CD4-positive, CD25-positive, alpha-beta regulatory T cell (primary cell): ENCODE measurements around the gene PSMF1. TPM values are rescaled to one million over a fixed set of nuclear protein-coding genes. Genes with fewer than 3 reads are reported as not detected.
A peak's percentile ranks its signal among the peaks of the same experiment; 100 is the strongest.

Experiments
- ATAC-seq, 2 donors: fragments of 150-1000 bp; cut with Tn5 transposase; one replicate each; pipeline ENCODE4 v1.10.0; 2021; ENCODE audit warnings: low read depth in 2 of 2, moderate number of reproducible peaks in 2 of 2, moderate library complexity in 1 of 2
- DNase-seq, 3 donors: peaks; one replicate each; pipeline versions ENCODE4 v3.0.0 to v3.0.0-alpha.2; 2012 to 2022; ENCODE audit warnings: mixed read lengths in 1 of 3
- H3K27ac ChIP-seq: one replicate; pipeline ENCODE4 v1.7.0; 2013; ENCODE audit warnings: mild to moderate bottlenecking, low read length; ENCODE audit not compliant: insufficient read depth, poor library complexity, severe bottlenecking
- H3K27me3 ChIP-seq: one replicate; pipeline ENCODE4 v1.7.0; 2013; ENCODE audit warnings: low read length; ENCODE audit not compliant: control insufficient read depth, insufficient read depth
- H3K36me3 ChIP-seq: one replicate; pipeline ENCODE4 v1.7.0; 2013; ENCODE audit warnings: mild to moderate bottlenecking, low read length, moderate library complexity; ENCODE audit not compliant: control insufficient read depth, insufficient read depth
- H3K4me1 ChIP-seq: 2 replicates; pipeline ENCODE4 v1.7.0; 2013; ENCODE audit warnings: mild to moderate bottlenecking, low read length; ENCODE audit not compliant: insufficient read depth, control insufficient read depth, poor library complexity, severe bottlenecking
- H3K4me3 ChIP-seq: one replicate; pipeline ENCODE4 v1.7.0; 2013; ENCODE audit warnings: low read depth, mild to moderate bottlenecking, low read length, moderate library complexity
- H3K9me3 ChIP-seq, 2 experiments: 1 replicate in 1 of 2; 2 replicates in 1 of 2; pipeline ENCODE4 v1.7.0; 2013; ENCODE audit warnings: low read length in 2 of 2, mild to moderate bottlenecking in 1 of 2, moderate library complexity in 1 of 2; ENCODE audit not compliant: control insufficient read depth in 2 of 2
- H3K27ac Mint-ChIP-seq, 3 donors: one replicate each; pipeline ENCODE4 v1.8.0; 2020 to 2022; ENCODE audit warnings: mild to moderate bottlenecking in 3 of 3, mixed read lengths in 3 of 3, moderate library complexity in 2 of 3
- H3K27me3 Mint-ChIP-seq: one replicate; pipeline ENCODE4 v1.8.0; 2022; ENCODE audit warnings: mild to moderate bottlenecking, mixed read lengths
- H3K36me3 Mint-ChIP-seq: one replicate; pipeline ENCODE4 v1.8.0; 2020; ENCODE audit warnings: mixed read lengths
- H3K4me1 Mint-ChIP-seq, 4 donors: one replicate each; pipeline ENCODE4 v1.8.0; 2020 to 2022; ENCODE audit warnings: mixed read lengths in 4 of 4, mild to moderate bottlenecking in 1 of 4
- H3K4me3 Mint-ChIP-seq, 4 donors: one replicate each; pipeline ENCODE4 v1.8.0; 2020 to 2022; ENCODE audit warnings: mild to moderate bottlenecking in 4 of 4, mixed read lengths in 4 of 4, moderate library complexity in 3 of 4
- H3K9me3 Mint-ChIP-seq, 7 donors: one replicate each; pipeline ENCODE4 v1.8.0; 2020 to 2022; ENCODE audit warnings: mixed read lengths in 7 of 7, mild to moderate bottlenecking in 3 of 7, moderate library complexity in 2 of 7
- polyA plus RNA-seq, 4 donors: library from polyadenylated mRNA; unstranded; fragments of 300-500 nt; fragmentation: Illumina TruSeq; gene quantifications; one replicate each; pipeline ENCODE4 v1.2.3, GENCODE V29; 2021
- total RNA-seq: library from RNA; stranded (reverse); gene quantifications from one replicate; pipeline ENCODE4 v1.2.3, GENCODE V29; 2022

PSMF1 gene
- total and polyA plus RNA-seq, 5 donors from 2014 or later, result 114 to 202 (median 159) TPM

GRCh38 chr20:1107176-1107575 lies 11.2 kb upstream of the PSMF1 start:
- H3K9me3 ChIP-seq, result peaks cover 5 to 12% of the 10 kb centered on the region in 2 experiments
- no peak overlapping the region for H3K4me3 Mint-ChIP-seq
- ATAC-seq (no peak), DNase-seq (no peak)
- no peaks in the 10 kb centered on the region for H3K36me3 ChIP-seq
- H3K9me3 Mint-ChIP-seq, result peaks cover 0 to 16% (median 1%) of the 10 kb centered on the region in 7 donors
- no peak overlapping the region for H3K27ac Mint-ChIP-seq
- H3K27ac ChIP-seq, result no peak overlapping the region
- H3K36me3 Mint-ChIP-seq, result peaks cover 3% of the 10 kb centered on the region
- H3K27me3 Mint-ChIP-seq, result peaks cover 16% of the 10 kb centered on the region
- H3K27me3 ChIP-seq, result peaks cover 1% of the 10 kb centered on the region
- H3K4me1 ChIP-seq, result no peaks in the 10 kb centered on the region
- no peak overlapping the region for H3K4me3 ChIP-seq
- H3K4me1 Mint-ChIP-seq, result peaks cover 0 to 6% (median 4%) of the 10 kb centered on the region in 4 donors

- Mint-ChIP-seq H3K27ac (no peak overlapping the region), H3K4me3 (no peak overlapping the region), H3K27me3 (peaks cover 11% of the 10 kb centered on the region), H3K4me1 (peaks cover 0 to 6% (median 4%) of the 10 kb centered on the region in 4 donors), H3K9me3 (peaks cover 0 to 4% (median 0%) of the 10 kb centered on the region in 7 donors), H3K36me3 (no peaks in the 10 kb centered on the region)
- Histone ChIP-seq H3K36me3 (no peaks in the 10 kb centered on the region), H3K4me3 (no peak overlapping the region), H3K9me3 (peaks cover under 1 to 3% of the 10 kb centered on the region in 2 experiments), H3K4me1 (no peaks in the 10 kb centered on the region), H3K27ac (no peak overlapping the region), H3K27me3 (no peaks in the 10 kb centered on the region)
- ATAC-seq (peak; percentile 61 to 69), DNase-seq (peak; percentile 16 to 44 (median 39))
These were observed 9.9 kb upstream of the PSMF1 start for GRCh38 chr20:1108437-1108920.

- peaks cover 11 to 18% (median 16%) of the 10 kb centered on the region in 4 donors for H3K4me1 Mint-ChIP-seq
- no peak overlapping the region for H3K4me3 Mint-ChIP-seq
- H3K9me3 Mint-ChIP-seq, result no peaks in the 10 kb centered on the region
- peaks cover 11% of the 10 kb centered on the region for H3K27me3 Mint-ChIP-seq
- Histone ChIP-seq H3K27me3 (no peaks in the 10 kb centered on the region), H3K4me3 (no peak overlapping the region), H3K4me1 (peaks cover 4% of the 10 kb centered on the region), H3K27ac (no peak overlapping the region), H3K36me3 (no peaks in the 10 kb centered on the region), H3K9me3 (no peaks in the 10 kb centered on the region)
- H3K27ac Mint-ChIP-seq, result no peak overlapping the region
- no peak for ATAC-seq
- no peaks in the 10 kb centered on the region for H3K36me3 Mint-ChIP-seq
- no peak for DNase-seq
These were observed 5.5 kb upstream of the PSMF1 start for GRCh38 chr20:1112908-1113307.

- peak overlapping the region; percentile 95 to 99 (median 96) for H3K4me3 Mint-ChIP-seq
- H3K4me1 Mint-ChIP-seq, result peaks cover 22 to 65% (median 51%) of the 10 kb centered on the region in 4 donors
- no peaks in the 10 kb centered on the region for H3K27me3 Mint-ChIP-seq
- Histone ChIP-seq H3K36me3 (peaks cover 3% of the 10 kb centered on the region), H3K27ac (peak overlapping the region; percentile 81), H3K4me1 (peaks cover 50% of the 10 kb centered on the region), H3K4me3 (peak overlapping the region; percentile 86), H3K9me3 (no peaks in the 10 kb centered on the region), H3K27me3 (no peaks in the 10 kb centered on the region)
- H3K27ac Mint-ChIP-seq, result peak overlapping the region; percentile 95 to 98 (median 96)
- no peak for DNase-seq
- H3K36me3 Mint-ChIP-seq, result peaks cover 26% of the 10 kb centered on the region
- no peak for ATAC-seq
- no peaks in the 10 kb centered on the region for H3K9me3 Mint-ChIP-seq
These were observed 432 bp upstream of the PSMF1 start for GRCh38 chr20:1118004-1118335.

GRCh38 chr20:1119128-1119505 lies 715 bp downstream of the PSMF1 start:
- H3K9me3 ChIP-seq, result no peaks in the 10 kb centered on the region
- H3K27ac Mint-ChIP-seq, result peak overlapping the region; percentile 95 to 98 (median 96)
- H3K36me3 Mint-ChIP-seq, result peaks cover 26% of the 10 kb centered on the region
- no peaks in the 10 kb centered on the region for H3K27me3 Mint-ChIP-seq
- H3K4me1 Mint-ChIP-seq, result peaks cover 33 to 76% (median 61%) of the 10 kb centered on the region in 4 donors
- H3K4me1 ChIP-seq, result peaks cover 62% of the 10 kb centered on the region
- peak overlapping the region; percentile 95 to 99 (median 96) for H3K4me3 Mint-ChIP-seq
- peak overlapping the region; percentile 81 for H3K27ac ChIP-seq
- H3K36me3 ChIP-seq, result peaks cover 13% of the 10 kb centered on the region
- H3K4me3 ChIP-seq, result peak overlapping the region; percentile 92
- DNase-seq (no peak), ATAC-seq (no peak)
- no peaks in the 10 kb centered on the region for H3K9me3 Mint-ChIP-seq
- no peaks in the 10 kb centered on the region for H3K27me3 ChIP-seq

- Mint-ChIP-seq H3K9me3 (no peaks in the 10 kb centered on the region), H3K4me1 (peaks cover 37 to 78% (median 63%) of the 10 kb centered on the region in 4 donors), H3K4me3 (peak overlapping the region; percentile 95 to 99 (median 96)), H3K27me3 (no peaks in the 10 kb centered on the region), H3K36me3 (peaks cover 26% of the 10 kb centered on the region), H3K27ac (peak overlapping the region; percentile 95 to 98 (median 96))
- Histone ChIP-seq H3K36me3 (peaks cover 14% of the 10 kb centered on the region), H3K27me3 (no peaks in the 10 kb centered on the region), H3K27ac (peak overlapping the region; percentile 35), H3K9me3 (no peaks in the 10 kb centered on the region), H3K4me1 (peaks cover 62% of the 10 kb centered on the region), H3K4me3 (peak overlapping the region; percentile 92)
- no peak for DNase-seq
- no peak for ATAC-seq
These were observed 1.1 kb downstream of the PSMF1 start for GRCh38 chr20:1119524-1119923.

- Mint-ChIP-seq H3K4me1 (peaks cover 49 to 87% (median 74%) of the 10 kb centered on the region in 4 donors), H3K4me3 (peak overlapping the region; percentile 95 to 99 (median 96)), H3K9me3 (no peaks in the 10 kb centered on the region), H3K27me3 (no peaks in the 10 kb centered on the region), H3K36me3 (peaks cover 41% of the 10 kb centered on the region), H3K27ac (peak overlapping the region; percentile 74 to 83 (median 78))
- Histone ChIP-seq H3K9me3 (no peaks in the 10 kb centered on the region), H3K36me3 (peaks cover 32% of the 10 kb centered on the region), H3K27me3 (no peaks in the 10 kb centered on the region), H3K4me1 (peaks cover 62% of the 10 kb centered on the region), H3K27ac (no peak overlapping the region), H3K4me3 (peak overlapping the region; percentile 92)
- DNase-seq (no peak), ATAC-seq (no peak)
These were observed 3.0 kb downstream of the PSMF1 start for GRCh38 chr20:1121429-1121828.
